GM18498 (cell line): Measurements from ENCODE around the gene SMOC1.

Source experiments
- ATAC-seq: cut with Tn5 transposase; IDR thresholded peaks from one replicate; pipeline ENCODE4 v1.9.1; 2021; ENCODE audit warnings: mild to moderate bottlenecking, moderate library complexity; ENCODE audit not compliant: unreplicated experiment

The SMOC1 gene

DNA sequence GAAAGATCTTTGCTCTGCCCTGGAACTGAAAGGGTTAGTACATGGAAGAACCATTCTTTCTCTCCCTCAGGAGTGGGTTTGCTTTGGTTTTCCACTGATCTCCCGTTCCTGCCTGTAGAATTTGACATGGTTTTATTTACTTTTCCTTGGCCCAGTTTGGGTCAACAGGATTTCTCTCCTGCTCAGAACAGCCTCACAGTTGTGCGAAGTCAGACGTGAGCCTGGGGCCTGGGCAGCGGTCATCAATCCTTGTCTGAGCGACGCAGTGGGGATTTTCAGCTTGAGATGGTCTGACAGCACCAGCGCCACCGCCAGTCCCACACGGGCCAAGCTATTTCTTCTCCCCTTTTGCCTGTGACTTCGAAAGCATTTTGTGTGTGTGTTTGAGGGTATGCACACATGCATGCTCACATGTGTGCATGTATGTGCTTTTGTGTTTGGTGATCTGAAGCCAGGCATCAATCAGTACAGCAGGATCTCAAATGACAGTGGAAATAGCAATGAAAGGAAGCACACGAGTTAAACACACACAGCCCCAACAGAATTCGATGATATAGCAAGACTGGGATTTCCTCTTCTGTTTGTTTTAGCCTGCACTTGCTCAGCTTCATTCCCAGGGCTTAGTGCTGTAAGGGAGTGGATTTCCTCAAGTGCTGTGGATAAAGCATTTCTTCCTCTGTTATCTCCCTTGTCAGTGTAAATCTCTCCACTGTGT lies 58.3 kb downstream of the SMOC1 start:
- no peak for ATAC-seq

DNA sequence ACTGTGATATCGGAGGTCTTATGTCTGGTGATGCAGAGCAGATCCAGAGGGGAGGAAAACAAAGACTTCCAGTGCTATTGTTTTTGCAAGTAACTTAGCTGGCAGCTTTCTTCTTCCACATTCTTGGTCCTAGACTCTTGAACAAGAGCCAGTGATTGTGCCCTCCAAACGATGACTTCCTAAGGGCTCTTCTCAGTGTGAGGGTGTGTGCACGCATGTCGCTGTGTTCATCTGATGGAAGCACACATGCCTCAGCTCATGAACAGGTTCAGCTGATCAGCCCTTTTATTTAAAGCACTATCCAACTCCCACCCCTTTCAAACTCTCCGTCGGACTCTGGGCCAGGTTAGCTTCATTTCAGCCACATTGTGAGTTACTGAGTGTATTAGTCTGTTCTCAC lies 59.5 kb downstream of the SMOC1 start:
- ATAC-seq, result no peak

DNA sequence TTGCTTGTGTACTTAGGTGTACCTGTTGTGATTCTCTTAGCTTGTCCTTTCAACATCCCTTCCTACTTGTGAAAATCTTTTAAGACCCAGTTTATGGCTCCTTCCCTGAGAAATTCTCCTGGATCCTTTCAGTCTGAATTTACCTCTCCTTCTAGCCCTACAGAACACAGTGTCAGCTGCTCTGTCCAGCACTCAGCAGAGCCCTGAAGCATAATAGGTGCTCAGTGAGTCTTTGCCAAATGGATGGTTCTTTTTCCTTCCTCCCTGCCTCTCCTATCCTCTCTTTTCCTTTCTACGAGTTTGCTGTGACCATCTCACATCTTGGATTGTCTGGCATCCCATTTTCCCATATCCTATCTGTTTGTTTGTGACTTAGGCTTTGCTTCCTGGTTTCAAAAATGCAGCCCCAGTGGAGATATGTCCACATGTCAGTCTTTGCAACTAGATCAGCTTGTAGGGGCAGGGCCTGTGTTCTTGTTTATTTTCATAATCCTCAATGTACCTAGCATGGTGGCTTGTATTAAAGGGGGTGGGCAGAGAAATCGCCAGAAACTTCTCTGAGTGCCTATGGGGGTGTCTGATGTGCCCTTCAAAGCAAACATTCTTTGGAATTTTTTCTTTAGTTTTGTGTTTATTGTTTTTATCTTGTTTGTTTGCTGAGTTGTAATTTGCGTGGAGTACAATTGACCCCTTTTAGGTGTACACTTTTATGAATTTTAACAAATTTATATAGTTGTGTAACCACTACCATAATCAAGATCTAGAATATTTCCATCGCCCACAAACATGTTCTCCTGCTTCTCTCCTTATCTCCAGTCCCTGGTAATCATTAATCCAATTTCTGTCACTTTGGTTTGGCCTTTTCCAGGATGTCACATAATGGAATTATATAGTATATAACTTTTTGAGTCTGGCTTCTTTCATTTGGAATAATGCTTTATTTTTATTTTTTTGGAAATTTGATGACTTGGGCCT lies 62.8 kb downstream of the SMOC1 start:
- no peak for ATAC-seq

DNA sequence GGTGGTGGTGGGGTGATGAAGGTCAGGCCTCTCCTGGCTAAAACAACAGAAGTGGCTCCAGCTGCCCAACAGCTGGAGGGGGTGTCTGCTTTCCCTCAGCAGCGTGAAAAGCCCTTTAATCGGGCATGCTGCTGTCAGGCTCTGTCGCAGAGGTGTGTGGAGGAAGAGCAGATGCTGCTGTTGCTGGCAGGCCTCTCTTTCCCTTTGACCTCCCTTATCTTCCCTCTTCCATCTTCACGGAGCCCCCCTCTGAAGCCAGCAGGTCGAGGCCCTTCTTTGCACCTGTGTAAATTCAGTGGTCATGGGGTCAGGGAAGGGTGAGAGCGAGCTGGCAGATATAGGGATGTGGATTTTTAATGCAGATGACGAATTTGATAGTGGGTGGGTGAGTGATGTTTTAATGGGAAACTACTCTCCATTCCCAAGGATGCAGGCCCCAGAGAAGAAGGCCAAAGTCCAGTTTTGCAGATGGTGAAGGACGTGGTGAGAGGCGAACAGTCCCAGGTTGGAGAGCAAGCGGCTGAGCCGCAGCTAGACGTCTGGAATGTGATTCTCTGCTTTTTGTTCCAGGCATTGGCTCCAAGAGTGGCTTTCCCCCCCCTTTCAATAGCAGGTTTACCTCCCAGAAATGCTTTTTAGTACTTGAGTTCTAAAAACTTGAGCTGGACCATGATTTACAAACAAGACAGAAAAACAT lies 64.0 kb downstream of the SMOC1 start:
- ATAC-seq, result no peak

DNA sequence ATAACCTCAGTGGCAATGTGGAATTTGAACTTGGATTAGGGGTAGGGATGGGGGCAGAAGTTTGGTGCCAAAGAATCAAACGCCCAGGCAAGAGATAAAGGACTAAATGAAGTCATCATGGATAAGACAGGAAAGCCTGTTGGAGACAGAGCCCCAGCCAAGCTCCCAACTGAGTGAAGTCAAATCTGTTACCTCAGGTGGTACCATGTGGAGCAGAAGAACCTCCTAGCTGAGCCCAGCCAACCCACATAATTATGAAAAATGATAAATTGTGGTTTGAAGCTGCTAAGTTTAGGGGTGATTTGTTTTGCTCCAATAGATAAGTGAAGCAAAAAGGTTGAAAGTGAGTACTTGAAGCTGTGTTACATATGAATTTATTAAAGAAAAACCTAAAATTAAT lies 66.1 kb downstream of the SMOC1 start:
- ATAC-seq, result no peak

DNA sequence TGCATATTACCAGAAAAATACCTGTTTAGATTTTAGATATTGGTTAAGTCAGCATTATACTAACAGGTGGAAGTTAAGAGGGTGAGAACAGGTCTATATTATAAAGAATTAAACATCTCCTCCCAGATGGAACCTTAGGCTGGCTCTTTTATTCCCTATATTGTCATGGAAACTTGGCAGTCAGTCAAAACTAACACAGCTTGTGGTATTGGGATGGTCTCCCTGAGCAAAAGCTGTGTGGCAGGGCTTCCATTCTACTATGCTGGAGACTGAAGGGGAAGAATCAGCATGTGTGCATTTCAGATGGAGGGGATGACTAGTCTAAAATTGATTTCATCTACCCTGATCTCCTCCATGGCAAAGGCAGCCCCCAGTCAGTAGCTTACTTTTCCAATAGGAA lies 66.7 kb downstream of the SMOC1 start:
- no peak for ATAC-seq

DNA sequence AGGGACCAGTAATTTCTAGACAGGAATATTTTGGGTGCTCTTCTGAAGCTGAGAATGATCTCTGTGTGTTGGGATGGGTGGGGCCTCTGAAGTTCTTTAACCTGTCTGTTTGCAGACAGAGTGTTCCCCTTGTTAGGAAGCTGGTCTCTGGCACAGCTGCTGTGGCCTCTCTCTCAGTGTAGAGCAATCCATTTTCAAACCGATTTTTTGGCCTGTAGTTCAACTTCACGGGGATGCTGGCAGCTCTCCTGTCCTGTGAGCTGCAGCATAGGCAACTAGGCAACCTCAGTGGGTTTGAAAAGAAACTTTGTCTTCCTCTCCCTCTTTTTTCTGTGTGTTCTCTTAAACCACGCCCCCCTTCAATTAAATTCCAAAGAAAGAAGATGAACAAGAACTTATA lies 69.1 kb downstream of the SMOC1 start:
- no peak for ATAC-seq

DNA sequence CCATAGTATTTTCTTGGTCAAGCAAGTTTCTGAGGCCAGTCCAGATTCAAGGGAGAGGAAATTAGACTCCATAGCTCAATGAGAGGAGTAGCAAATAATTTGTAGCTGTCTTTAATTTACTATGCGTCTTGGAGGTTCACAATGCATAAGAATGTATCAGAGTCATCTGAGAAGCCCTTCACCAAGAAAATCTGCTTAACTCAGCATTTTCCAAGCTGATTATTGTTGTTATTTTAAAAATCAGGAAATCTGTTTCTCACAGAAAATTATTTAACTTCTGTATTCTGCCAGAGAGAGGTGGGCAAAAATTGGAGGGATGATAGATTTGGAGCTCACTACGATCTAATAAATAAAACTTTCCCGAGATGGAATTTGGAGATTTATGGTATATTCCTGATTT lies 72.0 kb downstream of the SMOC1 start:
- ATAC-seq, result no peak

DNA sequence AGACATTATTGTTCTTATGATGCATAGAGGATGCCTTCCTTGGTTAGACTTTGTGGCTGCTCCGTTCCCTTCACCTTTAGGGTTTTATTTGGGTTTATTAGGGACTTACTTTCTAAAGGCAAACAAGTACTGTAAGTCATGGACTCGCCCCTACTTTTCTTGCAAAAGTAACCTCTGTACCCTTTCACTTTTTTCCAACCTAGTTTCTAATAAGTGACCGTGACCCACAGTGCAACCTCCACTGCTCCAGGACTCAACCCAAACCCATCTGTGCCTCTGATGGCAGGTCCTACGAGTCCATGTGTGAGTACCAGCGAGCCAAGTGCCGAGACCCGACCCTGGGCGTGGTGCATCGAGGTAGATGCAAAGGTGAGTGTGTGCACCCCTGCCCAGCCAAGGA lies 72.7 kb downstream of the SMOC1 start:
- no peak for ATAC-seq

DNA sequence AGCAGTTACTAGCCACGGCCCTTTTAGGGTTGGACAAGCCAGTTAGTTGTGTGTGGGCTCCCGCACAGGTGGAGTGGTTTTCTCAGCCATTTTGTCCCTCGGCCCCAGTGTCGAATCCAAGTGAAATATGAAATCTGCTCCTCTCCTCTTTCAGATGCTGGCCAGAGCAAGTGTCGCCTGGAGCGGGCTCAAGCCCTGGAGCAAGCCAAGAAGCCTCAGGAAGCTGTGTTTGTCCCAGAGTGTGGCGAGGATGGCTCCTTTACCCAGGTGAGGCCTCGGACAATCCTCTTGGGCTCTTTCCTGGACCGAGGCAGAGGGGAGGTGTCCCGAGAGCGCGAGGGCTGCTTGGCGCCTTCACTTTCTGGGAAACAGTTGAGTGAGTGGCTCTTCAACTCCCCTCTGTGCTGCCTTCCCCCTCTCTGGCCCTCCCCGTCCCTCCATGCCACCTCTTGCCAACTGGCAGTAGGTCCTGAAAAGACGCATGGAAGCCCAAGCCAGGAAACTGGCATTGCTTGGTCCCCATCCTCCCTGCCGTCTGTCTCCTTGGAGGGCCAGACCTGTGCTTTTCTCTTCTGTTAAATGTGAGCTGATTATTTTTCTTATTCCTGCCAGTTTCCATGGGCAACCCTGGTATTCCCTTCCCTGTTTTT lies 74.2 kb downstream of the SMOC1 start:
- no peak for ATAC-seq

DNA sequence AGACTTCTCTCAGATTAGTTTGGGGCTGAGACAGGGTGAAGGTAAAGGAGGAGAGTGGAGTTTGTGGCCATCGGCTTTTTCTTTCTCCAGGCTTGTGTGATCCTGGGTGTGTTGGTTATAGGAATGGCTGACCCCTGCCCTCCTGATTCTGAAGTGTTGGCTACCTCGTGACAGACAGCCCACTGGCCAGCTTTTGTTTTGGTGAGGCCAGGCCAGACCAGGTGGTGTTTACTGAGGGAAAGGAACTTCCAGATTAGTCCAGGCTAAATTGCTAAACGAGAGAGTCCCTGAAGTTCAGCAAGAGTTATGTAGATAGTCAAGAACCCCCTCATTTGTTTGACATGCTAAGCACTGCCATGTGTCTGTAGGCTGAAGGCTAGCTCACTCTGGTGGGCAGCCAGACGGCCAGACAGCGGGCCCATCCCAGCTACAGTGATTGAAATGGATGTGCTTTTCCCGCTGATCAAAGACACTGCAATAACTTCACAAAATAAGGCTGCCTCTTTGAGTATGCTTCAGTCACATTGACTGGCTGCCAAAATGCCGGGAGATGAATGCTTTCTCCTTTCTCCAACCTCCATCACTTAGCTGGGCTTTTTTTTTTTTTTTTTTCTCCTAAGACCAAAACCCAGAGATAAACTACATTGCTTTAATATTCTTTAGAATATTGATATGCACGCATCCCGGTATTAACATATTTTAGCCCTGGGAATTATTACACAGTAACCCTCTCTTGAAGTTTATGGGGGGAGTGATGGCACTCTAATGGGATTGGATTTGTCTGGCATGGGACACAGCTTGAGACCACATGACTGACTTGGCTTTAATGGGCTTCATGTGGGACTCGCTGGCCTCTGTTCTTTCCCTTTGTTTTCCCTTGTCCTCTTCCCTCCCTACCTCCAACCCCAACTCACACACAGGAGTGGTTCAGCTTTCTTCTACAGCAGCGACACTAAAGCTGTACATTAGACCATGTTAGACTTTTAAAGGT lies 76.9 kb downstream of the SMOC1 start:
- no peak for ATAC-seq

DNA sequence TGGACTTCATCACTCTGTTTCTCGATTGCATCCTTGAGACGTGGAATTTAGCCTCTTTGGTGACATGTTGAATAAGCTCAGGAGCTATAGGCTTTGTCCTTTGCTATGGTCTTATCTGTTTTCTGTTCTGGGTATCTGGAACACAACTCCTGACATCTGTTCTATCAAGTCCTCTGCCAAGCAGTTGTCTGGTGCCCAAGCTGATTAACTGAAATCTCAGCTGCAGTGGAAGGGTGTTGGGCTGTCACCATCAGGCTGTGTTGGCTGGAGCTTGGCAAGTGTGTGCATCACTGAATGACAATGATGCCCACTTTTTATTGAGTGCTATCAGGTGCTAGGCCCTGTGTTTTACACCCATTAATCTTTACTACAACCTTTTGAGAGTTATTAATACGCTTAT lies 77.8 kb downstream of the SMOC1 start:
- no peak for ATAC-seq

DNA sequence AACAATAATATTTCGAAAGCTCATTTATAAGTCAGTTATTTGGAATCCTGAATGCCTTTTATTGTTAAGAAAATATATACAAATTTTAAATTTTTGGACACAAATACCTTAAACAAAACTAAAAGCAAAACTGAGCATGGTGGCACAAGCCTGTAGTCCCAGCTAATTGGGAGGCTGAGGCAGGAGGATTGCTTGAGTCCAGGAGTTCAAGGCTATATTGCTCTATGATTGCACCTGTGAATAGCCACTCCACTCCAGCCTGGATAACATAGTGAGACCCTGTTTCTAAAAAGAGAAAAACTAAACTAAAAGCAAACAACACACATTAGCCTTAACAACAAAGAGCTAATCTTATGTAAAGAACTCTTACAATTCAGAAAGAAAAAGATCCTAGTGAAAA lies 78.8 kb downstream of the SMOC1 start:
- no peak for ATAC-seq

DNA sequence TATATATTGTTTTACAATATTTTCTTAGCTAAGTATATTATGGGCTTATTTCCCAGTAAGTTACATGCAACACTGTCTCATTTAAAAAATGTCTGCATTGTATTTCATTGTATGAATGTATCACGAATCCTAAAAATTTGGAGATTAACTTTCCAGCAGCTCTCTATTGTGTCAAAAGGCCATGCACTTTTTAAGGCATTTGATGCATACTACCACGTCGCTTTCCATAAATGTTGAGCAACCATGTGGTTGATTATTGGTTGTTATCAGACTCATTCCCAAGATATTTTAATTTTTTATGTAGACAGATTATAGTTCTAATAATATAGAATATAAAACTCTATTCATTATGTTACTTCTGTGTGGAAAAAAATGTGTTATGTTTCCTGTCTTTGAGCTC lies 79.9 kb downstream of the SMOC1 start:
- no peak for ATAC-seq

DNA sequence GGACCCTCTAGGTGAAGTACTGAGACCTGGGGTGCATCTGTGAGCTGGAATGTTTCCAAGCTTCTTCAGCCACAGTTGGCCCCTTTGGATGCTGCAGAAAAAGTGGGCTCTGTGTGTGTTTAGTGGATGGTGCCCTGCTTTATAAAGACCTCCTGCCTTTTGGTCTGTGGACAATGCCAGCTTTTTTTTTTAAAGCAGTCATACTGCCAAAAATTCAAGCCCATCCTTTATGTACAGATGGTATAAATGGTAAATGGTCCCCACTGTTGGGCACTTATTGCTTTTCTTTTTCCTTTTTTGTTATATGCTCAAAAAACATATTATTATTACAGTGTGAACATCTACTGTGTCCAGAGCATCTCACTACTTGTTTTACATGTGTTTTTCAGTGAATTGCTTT lies 81.1 kb downstream of the SMOC1 start:
- no peak for ATAC-seq

DNA sequence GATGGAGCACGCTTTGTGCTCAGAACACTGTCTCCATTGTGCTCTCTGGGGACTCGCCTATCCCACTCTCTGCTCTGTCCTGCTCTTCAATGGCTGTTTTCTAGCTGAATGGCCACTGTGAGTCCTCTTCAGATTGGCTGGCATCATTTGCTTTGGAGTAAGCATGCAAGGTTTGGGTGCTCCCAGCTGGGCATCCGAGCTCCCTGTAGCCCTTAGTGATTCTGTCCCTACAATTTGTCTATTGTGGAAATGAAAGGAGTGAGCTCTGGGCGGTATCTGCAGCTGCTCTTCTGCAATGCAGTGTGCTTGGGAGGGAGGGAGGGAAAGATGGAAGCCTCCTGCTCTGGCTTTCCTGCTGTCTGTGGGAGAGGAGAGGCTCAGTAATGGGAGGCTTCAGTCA lies 84.8 kb downstream of the SMOC1 start:
- ATAC-seq, result no peak

DNA sequence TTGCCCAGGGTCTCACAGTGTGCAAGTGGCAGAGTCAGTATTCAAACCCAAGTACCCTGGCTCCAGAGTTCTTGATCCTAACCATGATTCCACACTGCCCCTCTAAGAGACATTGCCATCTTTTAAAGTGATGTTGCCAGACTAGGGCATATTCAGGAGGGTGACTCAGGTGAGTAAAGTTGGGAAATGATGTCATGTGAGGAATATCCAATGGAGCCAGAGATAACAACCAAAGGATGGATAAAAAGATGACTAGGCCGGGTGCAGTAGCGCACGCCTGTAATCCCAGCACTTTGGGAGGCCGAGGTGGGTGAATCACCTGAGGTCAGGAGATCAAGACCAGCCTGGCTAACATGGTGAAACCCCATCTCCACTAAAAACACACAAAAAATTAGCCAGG lies 85.6 kb downstream of the SMOC1 start:
- no peak for ATAC-seq

DNA sequence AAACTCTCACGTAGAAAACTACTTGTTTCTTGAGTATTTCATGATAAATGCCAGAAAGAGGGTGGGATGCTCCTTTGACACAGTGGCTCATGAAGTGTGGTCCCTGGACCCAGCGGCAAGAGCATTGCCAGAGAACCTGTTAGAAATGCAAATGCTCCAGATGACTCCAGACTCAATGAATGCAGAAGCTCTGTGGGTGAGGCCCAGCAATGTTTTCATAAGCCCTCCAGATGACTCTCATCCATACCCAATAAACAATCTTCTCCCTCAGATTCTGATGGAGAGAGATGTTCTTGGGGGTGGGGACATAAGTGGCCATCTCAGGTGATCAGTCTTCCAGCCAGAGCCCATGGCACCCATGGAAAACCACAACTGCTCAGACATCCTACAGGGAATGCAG lies 88.9 kb downstream of the SMOC1 start:
- ATAC-seq, result no peak

DNA sequence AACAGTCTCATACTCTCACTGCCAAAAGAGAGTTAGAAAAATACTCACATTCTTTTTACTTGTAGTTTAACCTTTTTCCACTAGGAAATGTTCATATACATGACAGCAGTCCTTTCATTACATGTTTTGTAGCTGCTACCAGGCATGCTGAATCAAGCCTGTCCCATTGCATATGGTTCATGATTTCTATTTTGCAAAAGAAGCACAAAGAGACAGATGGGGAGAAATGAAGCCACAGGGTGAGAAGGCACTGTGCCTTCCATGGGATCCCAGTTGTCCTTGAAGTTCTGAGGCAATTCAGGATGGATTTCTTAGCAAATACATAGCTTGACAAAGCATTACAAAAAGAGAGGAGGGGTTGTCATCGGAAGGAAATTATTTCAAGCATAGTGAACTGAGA lies 89.5 kb downstream of the SMOC1 start:
- no peak for ATAC-seq

DNA sequence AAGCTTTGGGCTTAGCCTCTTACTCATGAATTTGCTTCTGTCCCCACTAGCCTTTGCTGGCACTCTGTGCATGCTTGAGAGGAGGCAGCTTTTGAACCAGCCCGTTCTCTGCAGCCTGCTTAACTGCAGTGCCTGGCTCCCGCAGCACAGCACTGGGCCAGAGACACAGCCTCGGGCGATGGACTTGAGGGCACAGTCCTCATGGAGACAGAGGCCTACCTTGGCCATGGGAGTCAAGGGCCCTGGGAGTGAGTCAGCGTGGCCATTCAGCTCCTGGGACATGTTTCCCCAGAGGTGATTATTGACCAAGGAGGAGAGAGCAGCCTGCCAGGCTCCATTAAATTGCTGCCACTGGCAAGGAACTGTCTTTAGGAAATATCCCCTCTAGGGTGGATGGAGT lies 93.5 kb downstream of the SMOC1 start:
- no peak for ATAC-seq
